LNCaP clone FGC (cell line): Measurements from ENCODE around the gene CMIP.

Experiments used
- DNase-seq: peaks from one replicate; pipeline ENCODE4 v3.0.0-alpha.2; 2011; ENCODE audit warnings: low read depth
- H3K4me3 ChIP-seq: 2 replicates; pipeline ENCODE4 v1.5.1; 2011; ENCODE audit warnings: mild to moderate bottlenecking, low read depth, low read length, control low read depth
- CTCF ChIP-seq: IDR thresholded peaks from 2 replicates; pipeline ENCODE4 v1.5.1; 2012; ENCODE audit warnings: mild to moderate bottlenecking; ENCODE audit not compliant: control insufficient read depth, insufficient read depth; ENCODE audit errors: extremely low read depth

CMIP gene

GRCh38 chr16:81709016-81709900 is 264.6 kb downstream of the CMIP start:
- no peak for TF ChIP-seq CTCF

GRCh38 chr16:81710044-81710443 is 265.4 kb downstream of the CMIP start:
- no peak for TF ChIP-seq CTCF
- no peak overlapping the region for H3K4me3 ChIP-seq
- no peak for DNase-seq

More at GRCh38 chr16:81709016-81709900, 264.6 kb downstream of the CMIP start:
- no peak overlapping the region for H3K4me3 ChIP-seq
- DNase-seq: no peak

GRCh38 chr16:81710596-81710995 is 266.0 kb downstream of the CMIP start:
- DNase-seq: no peak
- no peak overlapping the region for H3K4me3 ChIP-seq
- TF ChIP-seq CTCF: no peak

GRCh38 chr16:81711657-81712319 is 267.2 kb downstream of the CMIP start:
- no peak for DNase-seq
- H3K4me3 ChIP-seq: no peak overlapping the region
- no peak for TF ChIP-seq CTCF

- no peak overlapping the region for H3K4me3 ChIP-seq
- DNase-seq: no peak
- TF ChIP-seq CTCF: no peak
These were observed 268.1 kb downstream of the CMIP start for GRCh38 chr16:81712681-81713080.

GRCh38 chr16:81713295-81713772 is 268.7 kb downstream of the CMIP start:
- DNase-seq: no peak
- TF ChIP-seq CTCF: no peak
- H3K4me3 ChIP-seq: no peak overlapping the region
